ENCODE data around the gene ANKH.

Gene ANKH

GRCh38 chr5:14794583-14795230 is 76.9 kb downstream of the ANKH start:
- intact Hi-C loops (cut with DNase I; ENCODE audit: low total_unique reads) = no loop called here
- H3K27ac ChIP-seq = no peak overlapping the region

GRCh38 chr5:14793851-14794250 is 77.7 kb downstream of the ANKH start:
- DNase-seq = no peak
- Histone ChIP-seq H3K36me3 (peaks cover 0 to 5% (median 0%) of the 10 kb centered on the region in 3 donors), H3K4me1 (peaks cover 0 to 29% (median 10%) of the 10 kb centered on the region in 4 donors), H3K9me3 (no peaks in the 10 kb centered on the region), H3K27me3 (no peaks in the 10 kb centered on the region), H3K27ac (no peak overlapping the region), H3K4me3 (no peak overlapping the region)
- intact Hi-C loops (cut with DNase I; ENCODE audit: low total_unique reads) = no loop called here
- TF ChIP-seq CTCF (IDR thresholded peaks at IDR 0.05) = no peak

More at GRCh38 chr5:14794583-14795230, 76.9 kb downstream of the ANKH start:
- no peak overlapping the region for H3K4me3 ChIP-seq
- H3K4me1 ChIP-seq = peaks cover 0 to 27% (median 10%) of the 10 kb centered on the region in 4 donors
- TF ChIP-seq CTCF (IDR thresholded peaks at IDR 0.05) = no peak
- H3K36me3 ChIP-seq = peaks cover 0 to 5% (median 0%) of the 10 kb centered on the region in 3 donors
- DNase-seq = no peak
- no peaks in the 10 kb centered on the region for H3K27me3 ChIP-seq
- no peaks in the 10 kb centered on the region for H3K9me3 ChIP-seq

GRCh38 chr5:14790911-14791310 is 80.7 kb downstream of the ANKH start:
- Histone ChIP-seq H3K9me3 (no peaks in the 10 kb centered on the region), H3K27me3 (no peaks in the 10 kb centered on the region), H3K27ac (peak overlapping the region; percentile 39 to 60), H3K4me1 (peaks cover 0 to 24% (median 14%) of the 10 kb centered on the region in 4 donors), H3K36me3 (peaks cover 0 to 5% (median 0%) of the 10 kb centered on the region in 3 donors), H3K4me3 (no peak overlapping the region)
- TF ChIP-seq CTCF (IDR thresholded peaks at IDR 0.05) = no peak
- DNase-seq = no peak
- intact Hi-C loops (cut with DNase I; ENCODE audit: low total_unique reads) = no loop called here

- peak overlapping the region; percentile 39 to 60 for H3K27ac ChIP-seq
- DNase-seq = no peak
- intact Hi-C loops (cut with DNase I; ENCODE audit: low total_unique reads) = no loop called here
- H3K36me3 ChIP-seq = peaks cover 0 to 5% (median 0%) of the 10 kb centered on the region in 3 donors
- TF ChIP-seq CTCF (IDR thresholded peaks at IDR 0.05) = no peak
- H3K9me3 ChIP-seq = no peaks in the 10 kb centered on the region
- no peaks in the 10 kb centered on the region for H3K27me3 ChIP-seq
- H3K4me1 ChIP-seq = peaks cover 0 to 24% (median 14%) of the 10 kb centered on the region in 4 donors
- H3K4me3 ChIP-seq = no peak overlapping the region
Observed at GRCh38 chr5:14790220-14790619, 81.4 kb downstream of the ANKH start.

- intact Hi-C loops (cut with DNase I; ENCODE audit: low total_unique reads) = no loop called here
- Histone ChIP-seq H3K36me3 (no peaks in the 10 kb centered on the region), H3K9me3 (no peaks in the 10 kb centered on the region), H3K4me3 (no peak overlapping the region), H3K27ac (no peak overlapping the region), H3K4me1 (peaks cover 0 to 24% (median 13%) of the 10 kb centered on the region in 4 donors), H3K27me3 (no peaks in the 10 kb centered on the region)
- no peak for TF ChIP-seq CTCF (IDR thresholded peaks at IDR 0.05)
- DNase-seq = no peak
Observed at GRCh38 chr5:14787801-14788579, 83.6 kb downstream of the ANKH start.
